Liver (tissue), 9 donors: ENCODE measurements around the gene SCLY. TPM values are rescaled to one million over a fixed set of nuclear protein-coding genes. Genes with fewer than 3 reads are reported as not detected.

Source experiments
- DNase-seq: peaks from one replicate; pipeline ENCODE4 v3.0.0-alpha.2; 2017; ENCODE audit warnings: low spot score
- H3K27ac ChIP-seq, 2 donors: one replicate each; pipeline ENCODE4 v1.7.0; 2013; ENCODE audit warnings: inconsistent platforms in 2 of 2, low read length in 2 of 2, control low read depth in 1 of 2, low read depth in 1 of 2, mild to moderate bottlenecking in 1 of 2
- H3K27me3 ChIP-seq, 4 donors: one replicate each; pipeline versions ENCODE4 v1.6.1 to v1.7.0; 2013; ENCODE audit warnings: low read length in 3 of 4, inconsistent platforms in 1 of 4, mild to moderate bottlenecking in 1 of 4, moderate library complexity in 1 of 4; ENCODE audit not compliant: control insufficient read depth in 4 of 4, insufficient read depth in 4 of 4
- H3K36me3 ChIP-seq, 4 donors: one replicate each; pipeline versions ENCODE4 v1.6.1 to v1.7.0; 2013; ENCODE audit warnings: low read length in 3 of 4, mild to moderate bottlenecking in 3 of 4, low read depth in 1 of 4, moderate library complexity in 1 of 4; ENCODE audit not compliant: control insufficient read depth in 4 of 4, insufficient read depth in 3 of 4
- H3K4me1 ChIP-seq, 4 donors: one replicate each; pipeline versions ENCODE4 v1.6.1 to v1.7.0; 2013; ENCODE audit warnings: low read length in 3 of 4, mild to moderate bottlenecking in 3 of 4, moderate library complexity in 1 of 4; ENCODE audit not compliant: control insufficient read depth in 4 of 4, insufficient read depth in 4 of 4
- H3K4me3 ChIP-seq, 3 donors: one replicate each; pipeline versions ENCODE4 v1.6.1 to v1.7.0; 2013; ENCODE audit warnings: low read length in 3 of 3, control low read depth in 1 of 3, low read depth in 1 of 3, mild to moderate bottlenecking in 1 of 3
- H3K9ac ChIP-seq, 2 donors: one replicate each; pipeline ENCODE4 v1.7.0; 2013; ENCODE audit warnings: low read length in 2 of 2, mild to moderate bottlenecking in 2 of 2, moderate library complexity in 2 of 2, control low read depth in 1 of 2, low read depth in 1 of 2
- H3K9me3 ChIP-seq, 4 donors: one replicate each; pipeline versions ENCODE4 v1.6.1 to v1.7.0; 2013; ENCODE audit warnings: low read length in 3 of 4; ENCODE audit not compliant: control insufficient read depth in 4 of 4
- EGR1 ChIP-seq, 2 donors: IDR thresholded peaks; 2 replicates each; pipeline ENCODE4 v1.6.1; 2016 to 2018; ENCODE audit warnings: antibody characterized with exemption in 2 of 2, low read depth in 2 of 2
- FOXA1 ChIP-seq: IDR thresholded peaks from 2 replicates; pipeline ENCODE4 v1.6.1; 2016; ENCODE audit warnings: antibody characterized with exemption
- FOXA2 ChIP-seq: IDR thresholded peaks from 2 replicates; pipeline ENCODE4 v1.6.1; 2016; ENCODE audit warnings: antibody characterized with exemption
- GABPA ChIP-seq, 2 donors: IDR thresholded peaks in 1 of 2; conservative IDR thresholded peaks in 1 of 2; 2 replicates each; pipeline ENCODE4 v1.6.1; 2016; ENCODE audit warnings: antibody characterized with exemption in 2 of 2, mild to moderate bottlenecking in 1 of 2, moderate library complexity in 1 of 2
- HNF4G ChIP-seq: IDR thresholded peaks from 2 replicates; pipeline ENCODE4 v1.6.1; 2016; ENCODE audit warnings: antibody characterized with exemption
- JUND ChIP-seq, 2 donors: IDR thresholded peaks; 2 replicates each; pipeline ENCODE4 v1.6.1; 2016; ENCODE audit warnings: antibody characterized with exemption in 2 of 2
- RXRA ChIP-seq, 2 donors: IDR thresholded peaks; 2 replicates each; pipeline ENCODE4 v1.6.1; 2017 to 2018; ENCODE audit warnings: antibody characterized with exemption in 2 of 2, mild to moderate bottlenecking in 1 of 2
- SP1 ChIP-seq: IDR thresholded peaks from 2 replicates; pipeline ENCODE4 v1.6.1; 2018; ENCODE audit warnings: antibody characterized with exemption, mild to moderate bottlenecking
- TAF1 ChIP-seq: conservative IDR thresholded peaks from 2 replicates; pipeline ENCODE4 v1.6.1; 2016; ENCODE audit warnings: antibody characterized with exemption, mild to moderate bottlenecking
- WGBS: extraction: QIAGEN DNeasy Blood & Tissue Kit; methylation state at CpG from one replicate; pipeline ENCODE4 v1.1.7; 2013; 5-methylcytosine and 5-hydroxymethylcytosine counted together
- polyA plus RNA-seq, 2 donors: library from polyadenylated mRNA; stranded (reverse) in 1 of 2; unstranded in 1 of 2; fragments of 200-250 nt in 1 of 2; fragments of >200 nt in 1 of 2; fragmentation: Nextera tagmentation in 1 of 2; extraction: Ambion mirVana in 1 of 2; gene quantifications; one replicate each; pipeline versions ENCODE4 v1.2.1 to v1.2.3, GENCODE V29; 2013 to 2015
- total RNA-seq, 2 donors: library from RNA; depleted of rRNA; stranded (reverse); fragments of >200 nt; gene quantifications; one replicate each; pipeline ENCODE4 v1.2.3, GENCODE V29; 2014
- TF ChIP-seq, protein P1 (sequence below): IDR thresholded peaks from 2 replicates; pipeline ENCODE4 v1.6.1; 2016; ENCODE audit warnings: antibody characterized with exemption
- TF ChIP-seq, protein P2 (sequence below): IDR thresholded peaks from 2 replicates; pipeline ENCODE4 v1.6.1; 2016; ENCODE audit warnings: antibody characterized with exemption
- TF ChIP-seq, protein P3 (sequence below): IDR thresholded peaks from 2 replicates; pipeline ENCODE4 v1.6.1; 2016; ENCODE audit warnings: antibody characterized with exemption
- TF ChIP-seq, protein P4 (sequence below): IDR thresholded peaks from 2 replicates; pipeline ENCODE4 v1.6.1; 2016; ENCODE audit warnings: antibody characterized with exemption, mild to moderate bottlenecking
- donor health status: healthy.
- donor health status: healthy.
- donor health status: healthy.
- donor health status: healthy.
- donor health status: healthy.

Gene SCLY
- total and polyA plus RNA-seq, 4 donors: 21.6 to 39.2 (median 25.0) TPM

DNA sequence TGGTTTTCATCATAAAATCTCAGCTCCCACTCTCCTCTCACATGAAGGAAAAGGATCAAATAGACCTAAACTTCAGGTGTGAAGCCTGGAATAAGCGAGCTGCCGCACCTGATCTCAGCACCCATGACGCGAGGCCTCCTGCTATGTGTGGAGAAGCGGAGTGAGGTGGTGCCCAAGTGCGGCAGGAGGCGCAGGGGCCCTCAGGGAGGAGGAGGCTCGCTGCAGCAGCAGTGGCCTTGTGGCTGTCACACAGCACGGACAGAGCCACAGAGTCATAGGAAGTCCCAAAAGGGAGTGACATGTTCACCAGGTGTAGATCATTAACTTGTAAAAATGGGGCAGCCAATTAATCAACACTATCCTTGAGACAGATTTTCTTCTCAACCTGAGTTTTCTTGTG lies 9.1 kb downstream of the SCLY start:
- TF ChIP-seq JUND (IDR thresholded peaks at IDR 0.05) (no peak), RXRA (IDR thresholded peaks at IDR 0.05) (no peak)
- TF ChIP-seq, protein P1, sequence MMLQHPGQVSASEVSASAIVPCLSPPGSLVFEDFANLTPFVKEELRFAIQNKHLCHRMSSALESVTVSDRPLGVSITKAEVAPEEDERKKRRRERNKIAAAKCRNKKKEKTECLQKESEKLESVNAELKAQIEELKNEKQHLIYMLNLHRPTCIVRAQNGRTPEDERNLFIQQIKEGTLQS: no peak
- TF ChIP-seq, protein P2, sequence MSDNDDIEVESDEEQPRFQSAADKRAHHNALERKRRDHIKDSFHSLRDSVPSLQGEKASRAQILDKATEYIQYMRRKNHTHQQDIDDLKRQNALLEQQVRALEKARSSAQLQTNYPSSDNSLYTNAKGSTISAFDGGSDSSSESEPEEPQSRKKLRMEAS: no peak
- H3K9ac ChIP-seq: no peak overlapping the region
- no peaks in the 10 kb centered on the region for H3K27me3 ChIP-seq
- no peak for DNase-seq
- WGBS: 78% methylated on average over 9 of the region's 9 CpGs
- H3K27ac ChIP-seq: peak overlapping the region; percentile 3 to 44
- peaks cover 8 to 37% (median 27%) of the 10 kb centered on the region in 4 donors for H3K36me3 ChIP-seq
- peaks cover 2 to 41% (median 23%) of the 10 kb centered on the region in 4 donors for H3K4me1 ChIP-seq
- no peak overlapping the region for H3K4me3 ChIP-seq
- H3K9me3 ChIP-seq: peaks cover 0 to 9% (median 0%) of the 10 kb centered on the region in 4 donors

DNA sequence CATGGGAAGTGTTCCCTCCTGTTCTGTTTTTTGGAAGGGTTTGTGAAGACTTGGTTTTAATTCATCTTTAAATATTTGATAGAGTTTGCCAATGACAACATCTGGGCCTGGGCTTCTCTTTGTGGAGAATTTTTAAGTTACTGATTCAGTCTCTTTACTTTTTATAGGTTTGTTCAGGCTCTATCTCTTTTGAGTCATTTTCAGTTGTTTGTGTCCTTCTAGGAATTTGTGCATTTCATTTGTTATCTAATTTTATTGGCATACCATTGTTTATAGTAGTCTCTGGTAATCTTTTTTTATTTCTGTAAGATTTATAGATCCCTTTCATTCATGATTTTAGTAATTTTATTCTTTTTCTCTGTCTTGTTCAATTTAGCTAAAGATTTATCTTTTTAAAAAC lies 14.6 kb downstream of the SCLY start:
- Histone ChIP-seq H3K9me3 (peaks cover 0 to 9% (median 2%) of the 10 kb centered on the region in 4 donors), H3K27ac (no peak overlapping the region), H3K9ac (no peak overlapping the region), H3K4me1 (peaks cover 0 to 31% (median 10%) of the 10 kb centered on the region in 4 donors), H3K4me3 (no peak overlapping the region), H3K36me3 (peaks cover 6 to 21% (median 20%) of the 10 kb centered on the region in 4 donors), H3K27me3 (no peaks in the 10 kb centered on the region)
- no peak for DNase-seq
- TF ChIP-seq EGR1 (IDR thresholded peaks at IDR 0.05; ENCODE audit: low read depth in 2 of 2) (no peak), FOXA2 (no peak), SP1 (no peak), JUND (IDR thresholded peaks at IDR 0.05) (no peak), FOXA1 (no peak), GABPA (IDR thresholded peaks at IDR 0.05 in 1 of 2, conservative IDR thresholded peaks at IDR 0.05 in 1 of 2) (no peak), HNF4G (no peak), TAF1 (no peak)
- TF ChIP-seq, protein P3, sequence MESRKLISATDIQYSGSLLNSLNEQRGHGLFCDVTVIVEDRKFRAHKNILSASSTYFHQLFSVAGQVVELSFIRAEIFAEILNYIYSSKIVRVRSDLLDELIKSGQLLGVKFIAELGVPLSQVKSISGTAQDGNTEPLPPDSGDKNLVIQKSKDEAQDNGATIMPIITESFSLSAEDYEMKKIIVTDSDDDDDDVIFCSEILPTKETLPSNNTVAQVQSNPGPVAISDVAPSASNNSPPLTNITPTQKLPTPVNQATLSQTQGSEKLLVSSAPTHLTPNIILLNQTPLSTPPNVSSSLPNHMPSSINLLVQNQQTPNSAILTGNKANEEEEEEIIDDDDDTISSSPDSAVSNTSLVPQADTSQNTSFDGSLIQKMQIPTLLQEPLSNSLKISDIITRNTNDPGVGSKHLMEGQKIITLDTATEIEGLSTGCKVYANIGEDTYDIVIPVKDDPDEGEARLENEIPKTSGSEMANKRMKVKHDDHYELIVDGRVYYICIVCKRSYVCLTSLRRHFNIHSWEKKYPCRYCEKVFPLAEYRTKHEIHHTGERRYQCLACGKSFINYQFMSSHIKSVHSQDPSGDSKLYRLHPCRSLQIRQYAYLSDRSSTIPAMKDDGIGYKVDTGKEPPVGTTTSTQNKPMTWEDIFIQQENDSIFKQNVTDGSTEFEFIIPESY: no peak
- TF ChIP-seq, protein P2: no peak
- TF ChIP-seq, protein P4, sequence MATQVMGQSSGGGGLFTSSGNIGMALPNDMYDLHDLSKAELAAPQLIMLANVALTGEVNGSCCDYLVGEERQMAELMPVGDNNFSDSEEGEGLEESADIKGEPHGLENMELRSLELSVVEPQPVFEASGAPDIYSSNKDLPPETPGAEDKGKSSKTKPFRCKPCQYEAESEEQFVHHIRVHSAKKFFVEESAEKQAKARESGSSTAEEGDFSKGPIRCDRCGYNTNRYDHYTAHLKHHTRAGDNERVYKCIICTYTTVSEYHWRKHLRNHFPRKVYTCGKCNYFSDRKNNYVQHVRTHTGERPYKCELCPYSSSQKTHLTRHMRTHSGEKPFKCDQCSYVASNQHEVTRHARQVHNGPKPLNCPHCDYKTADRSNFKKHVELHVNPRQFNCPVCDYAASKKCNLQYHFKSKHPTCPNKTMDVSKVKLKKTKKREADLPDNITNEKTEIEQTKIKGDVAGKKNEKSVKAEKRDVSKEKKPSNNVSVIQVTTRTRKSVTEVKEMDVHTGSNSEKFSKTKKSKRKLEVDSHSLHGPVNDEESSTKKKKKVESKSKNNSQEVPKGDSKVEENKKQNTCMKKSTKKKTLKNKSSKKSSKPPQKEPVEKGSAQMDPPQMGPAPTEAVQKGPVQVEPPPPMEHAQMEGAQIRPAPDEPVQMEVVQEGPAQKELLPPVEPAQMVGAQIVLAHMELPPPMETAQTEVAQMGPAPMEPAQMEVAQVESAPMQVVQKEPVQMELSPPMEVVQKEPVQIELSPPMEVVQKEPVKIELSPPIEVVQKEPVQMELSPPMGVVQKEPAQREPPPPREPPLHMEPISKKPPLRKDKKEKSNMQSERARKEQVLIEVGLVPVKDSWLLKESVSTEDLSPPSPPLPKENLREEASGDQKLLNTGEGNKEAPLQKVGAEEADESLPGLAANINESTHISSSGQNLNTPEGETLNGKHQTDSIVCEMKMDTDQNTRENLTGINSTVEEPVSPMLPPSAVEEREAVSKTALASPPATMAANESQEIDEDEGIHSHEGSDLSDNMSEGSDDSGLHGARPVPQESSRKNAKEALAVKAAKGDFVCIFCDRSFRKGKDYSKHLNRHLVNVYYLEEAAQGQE: no peak
